Testis (tissue), 3 donors: ENCODE measurements around the gene AGTR1. TPM values are rescaled to one million over a fixed set of nuclear protein-coding genes. Genes with fewer than 3 reads are reported as not detected.
"Not testable (repeated sequence)": the region's sequence is repeated elsewhere in the genome, so short reads cannot be mapped to it uniquely, and the experiment has no call there.

Experiments used
- DNase-seq: peaks from one replicate; pipeline ENCODE4 v3.0.0-alpha.2; 2019
- H3K27ac ChIP-seq, 2 donors: fragments of 200-600 bp; sonication (generic); one replicate each; pipeline ENCODE4 v1.5.1; 2019
- H3K27me3 ChIP-seq: fragments of 200-600 bp; sonication (generic); one replicate; pipeline ENCODE4 v1.5.1; 2019
- H3K36me3 ChIP-seq: fragments of 200-600 bp; sonication (generic); one replicate; pipeline ENCODE4 v1.5.1; 2017; ENCODE audit warnings: low read depth; ENCODE audit errors: missing control alignments
- H3K4me1 ChIP-seq: fragments of 200-600 bp; sonication (generic); one replicate; pipeline ENCODE4 v1.5.1; 2019
- H3K4me3 ChIP-seq, 2 donors: fragments of 200-600 bp; sonication (generic); one replicate each; pipeline ENCODE4 v1.5.1; 2017 to 2019
- H3K9me3 ChIP-seq: fragments of 200-600 bp; sonication (generic); one replicate; pipeline ENCODE4 v1.5.1; 2017
- POLR2A ChIP-seq: fragments of 450-650 bp; IDR thresholded peaks from one replicate; pipeline ENCODE4 v1.6.1; 2017; ENCODE audit warnings: antibody characterized with exemption, mild to moderate bottlenecking, moderate library complexity
- WGBS, 2 donors: methylation state at CpG; one replicate each; pipeline ENCODE4 v1.1.5; 2018; 5-methylcytosine and 5-hydroxymethylcytosine counted together
- intact Hi-C: fragments of 100-400 bp; cut with DNase I; formaldehyde crosslinking; loops from one replicate; pipeline ENCODE4 v1.15.1; 2023; ENCODE audit warnings: low total_unique reads
- polyA plus RNA-seq: library from polyadenylated mRNA; stranded (reverse); fragments of 350-450 nt; fragmentation: Illumina TruSeq; extraction: RNeasy Lipid Tissue Mini Kit (QIAGEN cat#74804); gene quantifications from one replicate; pipeline ENCODE4 v1.2.3, GENCODE V29; 2014; ENCODE audit warnings: low read depth, low replicate concordance; ENCODE audit not compliant: insufficient read depth
- total RNA-seq, 2 donors: library from RNA; depleted of rRNA; stranded (reverse); fragments of >200 nt; gene quantifications; one replicate each; pipeline ENCODE4 v1.2.3, GENCODE V29; 2016
- TF ChIP-seq, protein P1 (sequence below), 3 experiments: fragments of 450-650 bp in 2 of 3; fragments of 200-600 bp in 1 of 3; sonication (generic) in 1 of 3; IDR thresholded peaks; one replicate each; pipeline ENCODE4 v1.5.1; 2016 to 2019; ENCODE audit warnings: antibody characterized with exemption in 3 of 3, mild to moderate bottlenecking in 2 of 3, moderate library complexity in 1 of 3

Gene AGTR1
- total and polyA plus RNA-seq, 3 donors from 2014 or later, result 4.4 to 7.6 (median 4.8) TPM

DNA sequence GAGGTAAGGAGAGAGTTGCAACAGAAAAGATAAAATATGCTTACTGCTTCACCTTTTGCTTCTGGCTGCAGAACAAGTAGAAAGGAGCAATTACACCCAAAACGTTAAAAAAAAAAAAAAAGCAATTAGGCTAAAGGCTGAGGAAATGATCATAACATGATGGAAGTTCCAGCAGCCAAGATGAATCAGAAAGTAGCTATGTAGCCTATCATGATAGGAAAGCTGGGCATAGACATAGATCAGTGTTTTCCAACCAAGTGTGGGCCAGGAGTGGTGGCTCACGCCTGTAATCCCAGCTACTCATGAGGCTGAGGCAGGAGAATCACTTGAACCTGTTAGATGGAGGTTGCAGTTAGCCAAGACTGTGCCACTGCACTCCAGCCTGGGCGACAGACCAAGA is 52.6 kb downstream of the AGTR1 start:
- TF ChIP-seq, protein P1, sequence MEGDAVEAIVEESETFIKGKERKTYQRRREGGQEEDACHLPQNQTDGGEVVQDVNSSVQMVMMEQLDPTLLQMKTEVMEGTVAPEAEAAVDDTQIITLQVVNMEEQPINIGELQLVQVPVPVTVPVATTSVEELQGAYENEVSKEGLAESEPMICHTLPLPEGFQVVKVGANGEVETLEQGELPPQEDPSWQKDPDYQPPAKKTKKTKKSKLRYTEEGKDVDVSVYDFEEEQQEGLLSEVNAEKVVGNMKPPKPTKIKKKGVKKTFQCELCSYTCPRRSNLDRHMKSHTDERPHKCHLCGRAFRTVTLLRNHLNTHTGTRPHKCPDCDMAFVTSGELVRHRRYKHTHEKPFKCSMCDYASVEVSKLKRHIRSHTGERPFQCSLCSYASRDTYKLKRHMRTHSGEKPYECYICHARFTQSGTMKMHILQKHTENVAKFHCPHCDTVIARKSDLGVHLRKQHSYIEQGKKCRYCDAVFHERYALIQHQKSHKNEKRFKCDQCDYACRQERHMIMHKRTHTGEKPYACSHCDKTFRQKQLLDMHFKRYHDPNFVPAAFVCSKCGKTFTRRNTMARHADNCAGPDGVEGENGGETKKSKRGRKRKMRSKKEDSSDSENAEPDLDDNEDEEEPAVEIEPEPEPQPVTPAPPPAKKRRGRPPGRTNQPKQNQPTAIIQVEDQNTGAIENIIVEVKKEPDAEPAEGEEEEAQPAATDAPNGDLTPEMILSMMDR (IDR thresholded peaks at IDR 0.05), result no peak
- no peak for TF ChIP-seq POLR2A
- intact Hi-C loops, result no loop called here

DNA sequence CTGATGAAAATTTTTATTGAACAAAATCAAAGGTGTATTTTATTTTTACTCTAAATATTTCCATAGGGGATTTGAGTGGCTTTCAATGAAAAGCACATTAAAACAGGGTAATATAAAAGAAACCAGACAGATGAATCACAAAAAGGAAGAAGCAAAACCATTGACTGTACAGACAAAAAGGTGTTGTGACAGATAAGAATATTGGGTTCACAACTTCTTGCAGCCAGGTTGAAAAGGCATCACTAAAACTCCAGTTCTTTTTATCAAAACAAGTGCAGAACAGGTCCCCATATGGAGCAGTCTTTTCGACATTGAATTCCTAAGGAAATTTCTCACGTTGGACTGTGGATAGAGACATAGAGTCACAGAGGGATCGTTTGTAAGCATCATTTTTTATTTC is 53.8 kb downstream of the AGTR1 start:
- DNase-seq, result no peak
- TF ChIP-seq, protein P1 (IDR thresholded peaks at IDR 0.05), result no peak
- TF ChIP-seq POLR2A, result no peak
- no peaks in the 10 kb centered on the region for H3K9me3 ChIP-seq
- intact Hi-C loops, result no loop called here
- H3K36me3 ChIP-seq, result no peaks in the 10 kb centered on the region
- H3K4me3 ChIP-seq, result no peak overlapping the region
- no peaks in the 10 kb centered on the region for H3K27me3 ChIP-seq
- no peak overlapping the region for H3K27ac ChIP-seq
- 87 to 94% methylated on average over 3 of the region's 3 CpGs for WGBS, 2 donors
- H3K4me1 ChIP-seq, result no peaks in the 10 kb centered on the region

More for the DNA sequence above, 52.6 kb downstream of the AGTR1 start:
- Histone ChIP-seq H3K4me3 (no peak overlapping the region), H3K27ac (no peak overlapping the region), H3K4me1 (no peaks in the 10 kb centered on the region), H3K9me3 (no peaks in the 10 kb centered on the region), H3K36me3 (no peaks in the 10 kb centered on the region), H3K27me3 (no peaks in the 10 kb centered on the region)
- 75 to 77% methylated on average over 3 of the region's 3 CpGs for WGBS, 2 donors
- DNase-seq, result no peak

DNA sequence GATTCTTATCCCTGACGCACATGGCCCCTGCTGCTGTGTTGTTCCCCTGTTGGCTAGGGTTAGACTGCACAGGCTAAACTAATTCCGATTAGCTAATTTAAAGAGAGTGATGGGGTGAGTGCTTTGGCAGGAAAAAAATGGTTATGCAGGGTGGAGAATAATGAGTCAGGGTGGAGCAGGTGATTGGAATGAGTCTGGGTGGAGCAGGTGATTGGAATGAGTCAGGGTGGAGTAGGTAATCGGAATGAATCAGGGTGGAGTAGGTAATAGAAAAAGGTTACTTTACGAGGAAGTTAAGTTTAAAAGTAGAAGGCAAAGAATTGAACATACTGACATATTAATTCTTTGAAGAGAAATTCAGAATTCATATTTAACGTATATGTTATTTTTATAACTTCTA is 55.7 kb downstream of the AGTR1 start:
- H3K9me3 ChIP-seq, intact Hi-C loops, DNase-seq, H3K27ac ChIP-seq, H3K36me3 ChIP-seq, H3K27me3 ChIP-seq, H3K4me1 ChIP-seq, H3K4me3 ChIP-seq: not testable (repeated sequence)
- 83 to 97% methylated on average over 5 of the region's 5 CpGs for WGBS, 2 donors

DNA sequence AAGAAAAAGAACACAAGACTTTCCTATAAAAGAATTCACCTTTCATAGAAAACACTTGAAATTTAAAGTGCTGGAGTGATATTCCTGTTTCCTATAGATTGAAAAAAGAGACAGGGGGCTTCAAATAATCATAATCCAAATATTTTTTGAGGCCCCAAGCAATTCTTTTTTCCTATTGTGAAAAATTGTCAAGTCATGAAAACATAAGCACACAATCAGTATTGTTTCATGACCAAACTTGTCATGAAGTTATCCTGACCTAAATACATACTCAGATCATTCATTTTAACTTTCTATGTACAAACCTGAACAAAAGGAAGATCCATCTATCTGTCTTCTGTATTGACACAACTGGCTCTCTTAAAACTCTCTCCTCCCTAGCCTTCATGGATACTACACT is 57.9 kb downstream of the AGTR1 start:
- intact Hi-C loops, result no loop called here
- Histone ChIP-seq H3K27ac (no peak overlapping the region), H3K9me3 (no peaks in the 10 kb centered on the region), H3K4me1 (no peaks in the 10 kb centered on the region), H3K36me3 (no peaks in the 10 kb centered on the region), H3K4me3 (no peak overlapping the region), H3K27me3 (no peaks in the 10 kb centered on the region)
- DNase-seq, result no peak
- TF ChIP-seq, protein P1 (IDR thresholded peaks at IDR 0.05), result no peak
- TF ChIP-seq POLR2A, result no peak

DNA sequence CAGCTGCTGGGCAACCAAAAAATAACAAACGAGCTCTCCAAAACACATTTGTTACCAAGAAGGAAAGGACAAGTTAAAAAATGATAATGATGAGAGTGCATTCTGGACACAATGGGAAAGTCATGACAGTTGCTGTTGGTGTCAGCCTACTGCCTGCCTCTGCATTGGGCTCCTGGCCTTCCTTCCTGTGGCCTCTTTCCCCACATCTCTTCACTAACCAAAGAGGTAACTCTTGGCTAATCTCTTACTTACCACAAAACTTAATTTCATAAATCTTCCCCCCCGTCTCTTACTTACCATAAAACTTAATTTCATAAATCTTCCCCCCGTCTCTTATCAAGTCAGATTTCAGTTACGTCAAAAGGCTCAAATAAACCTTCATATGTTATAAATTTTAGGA is 58.6 kb downstream of the AGTR1 start:
- no peaks in the 10 kb centered on the region for H3K4me1 ChIP-seq
- TF ChIP-seq, protein P1 (IDR thresholded peaks at IDR 0.05), result no peak
- TF ChIP-seq POLR2A, result no peak
- H3K9me3 ChIP-seq, result no peaks in the 10 kb centered on the region
- 90 to 93% methylated on average over 4 of the region's 4 CpGs for WGBS, 2 donors
- no peak overlapping the region for H3K4me3 ChIP-seq
- H3K27me3 ChIP-seq, result no peaks in the 10 kb centered on the region
- no peak overlapping the region for H3K27ac ChIP-seq
- intact Hi-C loops, result no loop called here
- no peak for DNase-seq
- H3K36me3 ChIP-seq, result no peaks in the 10 kb centered on the region
